ENCODE measurements around the gene SLC13A3. TPM values are rescaled to one million over a fixed set of nuclear protein-coding genes. Genes with fewer than 3 reads are reported as not detected.
A peak's percentile ranks its signal among the peaks of the same experiment; 100 is the strongest.

Gene SLC13A3
- total RNA-seq, 3 donors from 2014 or later = 0.27 to 0.54 TPM; not detected in 1

GRCh38 chr20:46588532-46589511 lies 62.4 kb downstream of the SLC13A3 start:
- no peak for ATAC-seq
- no peaks in the 10 kb centered on the region for H3K4me1 ChIP-seq (ENCODE audit: low read depth)
- H3K4me3 ChIP-seq = no peak overlapping the region
- intact Hi-C loops (cut with DNase I, micrococcal nuclease) = no loop called here
- peak in 1 of 3 donors; percentile 9 for DNase-seq
- no peak for TF ChIP-seq CTCF (IDR thresholded peaks at IDR 0.05)
- H3K9me3 ChIP-seq = no peaks in the 10 kb centered on the region
- no peaks in the 10 kb centered on the region for H3K36me3 ChIP-seq (ENCODE audit: low read depth)

GRCh38 chr20:46587986-46588385 lies 63.3 kb downstream of the SLC13A3 start:
- Histone ChIP-seq H3K4me1 (ENCODE audit: low read depth) (no peaks in the 10 kb centered on the region), H3K36me3 (ENCODE audit: low read depth) (no peaks in the 10 kb centered on the region), H3K9me3 (no peaks in the 10 kb centered on the region), H3K4me3 (no peak overlapping the region)
- no peak for TF ChIP-seq CTCF (IDR thresholded peaks at IDR 0.05)
- ATAC-seq = no peak
- no peak for DNase-seq
- intact Hi-C loops (cut with DNase I, micrococcal nuclease) = no loop called here

GRCh38 chr20:46586724-46587123 lies 64.5 kb downstream of the SLC13A3 start:
- Histone ChIP-seq H3K4me1 (ENCODE audit: low read depth) (no peaks in the 10 kb centered on the region), H3K9me3 (no peaks in the 10 kb centered on the region), H3K36me3 (ENCODE audit: low read depth) (no peaks in the 10 kb centered on the region), H3K4me3 (no peak overlapping the region)
- DNase-seq (no peak), ATAC-seq (no peak)
- TF ChIP-seq CTCF (IDR thresholded peaks at IDR 0.05) = no peak
- intact Hi-C loops (cut with DNase I, micrococcal nuclease) = no loop called here

GRCh38 chr20:46584508-46584907 lies 66.8 kb downstream of the SLC13A3 start:
- no peak for DNase-seq
- no peak for ATAC-seq
- no peaks in the 10 kb centered on the region for H3K36me3 ChIP-seq (ENCODE audit: low read depth)
- no peaks in the 10 kb centered on the region for H3K9me3 ChIP-seq
- intact Hi-C loops (cut with DNase I, micrococcal nuclease) = no loop called here
- no peak for TF ChIP-seq CTCF (IDR thresholded peaks at IDR 0.05)
- no peak overlapping the region for H3K4me3 ChIP-seq
- H3K4me1 ChIP-seq (ENCODE audit: low read depth) = no peaks in the 10 kb centered on the region

- H3K9me3 ChIP-seq = no peaks in the 10 kb centered on the region
- no peak for TF ChIP-seq CTCF (IDR thresholded peaks at IDR 0.05)
- intact Hi-C loops (cut with DNase I, micrococcal nuclease) = no loop called here
- no peaks in the 10 kb centered on the region for H3K4me1 ChIP-seq (ENCODE audit: low read depth)
- no peak for ATAC-seq
- no peaks in the 10 kb centered on the region for H3K36me3 ChIP-seq (ENCODE audit: low read depth)
- H3K4me3 ChIP-seq = no peak overlapping the region
- no peak for DNase-seq
These were observed 67.6 kb downstream of the SLC13A3 start for GRCh38 chr20:46583411-46584214.

Data from mucosa of descending colon (tissue), 3 donors.